ENCODE data around the gene BRMS1.
A peak's percentile ranks its signal among the peaks of the same experiment; 100 is the strongest.
"Not testable (repeated sequence)": the region's sequence is repeated elsewhere in the genome, so short reads cannot be mapped to it uniquely, and the experiment has no call there.

The BRMS1 gene

GRCh38 chr11:66322732-66323427 is 22.0 kb downstream of the BRMS1 start:
- DNase-seq = no peak

- DNase-seq = no peak
Observed at GRCh38 chr11:66321606-66322005, 23.3 kb downstream of the BRMS1 start.

- not testable (repeated sequence) for DNase-seq
Observed at GRCh38 chr11:66320748-66321147, 24.2 kb downstream of the BRMS1 start.

GRCh38 chr11:66320289-66320688 is 24.6 kb downstream of the BRMS1 start:
- not testable (repeated sequence) for DNase-seq

- no peak for DNase-seq
Observed at GRCh38 chr11:66318600-66318970, 26.3 kb downstream of the BRMS1 start.

GRCh38 chr11:66317723-66318599 is 26.9 kb downstream of the BRMS1 start:
- DNase-seq = no peak

GRCh38 chr11:66317322-66317722 is 27.6 kb downstream of the BRMS1 start:
- no peak for DNase-seq

GRCh38 chr11:66316849-66317251 is 28.1 kb downstream of the BRMS1 start, which contains the start of gene CD248:
Gene CD248 (minus strand): TSS chr11:66317044. CDS start chr11:66317027, 17 bp downstream.
- no peak for DNase-seq

GRCh38 chr11:66315921-66316811 is 28.7 kb downstream of the BRMS1 start:
- DNase-seq = no peak

GRCh38 chr11:66315498-66315885 is 29.4 kb downstream of the BRMS1 start:
- no peak for DNase-seq

GRCh38 chr11:66314561-66315497 is 30.1 kb downstream of the BRMS1 start:
- no peak for DNase-seq

GRCh38 chr11:66314186-66314501 is 30.8 kb downstream of the BRMS1 start:
- no peak for DNase-seq

- no peak for DNase-seq
Observed at GRCh38 chr11:66313321-66314185, 31.4 kb downstream of the BRMS1 start.

GRCh38 chr11:66312549-66313320 is 32.2 kb downstream of the BRMS1 start:
- peak; percentile 85 to 93 for DNase-seq

- peak; percentile 87 to 92 for DNase-seq
Observed at GRCh38 chr11:66311965-66312548, 32.8 kb downstream of the BRMS1 start.

GRCh38 chr11:66311470-66311964 is 33.4 kb downstream of the BRMS1 start:
- DNase-seq = no peak

- not testable (repeated sequence) for DNase-seq
Observed at GRCh38 chr11:66310803-66311440, 34.0 kb downstream of the BRMS1 start.

GRCh38 chr11:66310324-66310723 is 34.6 kb downstream of the BRMS1 start:
- no peak for DNase-seq

GRCh38 chr11:66309475-66309874 is 35.4 kb downstream of the BRMS1 start:
- no peak for DNase-seq

Data from SW 1271 (cell line).